Diencephalon (tissue), 1 donor: ENCODE results near the gene TRIM16. TPM values are rescaled to one million over a fixed set of nuclear protein-coding genes. Genes with fewer than 3 reads are reported as not detected.

Experiments used
- small RNA-seq: library from RNA; depleted of rRNA; stranded (forward); fragments of <200 nt; gene quantifications from one replicate; pipeline ENCODE3, GENCODE V24; 2014
- total RNA-seq: library from RNA; depleted of rRNA; stranded (reverse); fragments of >200 nt; gene quantifications from one replicate; pipeline ENCODE4 v1.2.3, GENCODE V29; 2014

The TRIM16 gene
- total RNA-seq = 50.1 TPM

GRCh38 chr17:15683824-15684478 lies at the start of gene TRIM16:
Gene TRIM16 (minus strand): TSS chr17:15684311. CDS start chr17:15651609, 32,702 bp downstream.

GRCh38 chr17:15731900-15732299 lies 47.8 kb upstream of the TRIM16 start, which contains the start of gene TBC1D26:
Gene TBC1D26 (plus strand): TSS chr17:15732283. CDS start chr17:15735349, 3,066 bp downstream.

GRCh38 chr17:15699413-15699924 lies 15.4 kb upstream of the TRIM16 start, which contains the start of gene ZNF286A:
Gene ZNF286A (plus strand): TSS chr17:15699752. CDS start chr17:15700330, 578 bp downstream.

GRCh38 chr17:15619331-15620058 lies 64.6 kb downstream of the TRIM16 start, which contains the start of gene FBXW10B:
Gene FBXW10B (minus strand): TSS chr17:15619704. CDS start chr17:15619512, 192 bp downstream.

Small RNAs within 50 kb of the gene (small RNA-seq; reads per million reads assigned to genes)
- gene AC005838.1 (not detected), gene ZNF29P (not detected)

Other genes starting within 250 kb of the TRIM16 start
- 17.1 TPM for gene CDRT4, start 216.7 kb downstream of the TRIM16 start, total RNA-seq
- gene TVP23C, start 120.8 kb downstream of the TRIM16 start, total RNA-seq = 46.4 TPM
- gene FBXW10B, start 64.6 kb downstream of the TRIM16 start, total RNA-seq = 0.69 TPM
- 108 TPM for gene ZNF286A, start 15.4 kb upstream of the TRIM16 start, total RNA-seq
- gene TBC1D26, start 48.0 kb upstream of the TRIM16 start, total RNA-seq = 0.23 TPM